Heart left ventricle (tissue), 13 donors: ENCODE results near the gene SUMF1.

Experiments
- POLR2A ChIP-seq, 2 donors: fragments of 450-650 bp; IDR thresholded peaks; one replicate each; pipeline ENCODE4 v1.6.1; 2017; ENCODE audit warnings: antibody characterized with exemption in 2 of 2, mild to moderate bottlenecking in 2 of 2, moderate library complexity in 2 of 2
- TF ChIP-seq, protein P1 (sequence below), 12 donors: fragments of 200-600 bp; sonication (generic) in 4 of 12; IDR thresholded peaks; one replicate each; pipeline versions ENCODE4 v1.5.0 to v1.8.0; 2018 to 2022; ENCODE audit warnings: antibody characterized with exemption in 12 of 12, mild to moderate bottlenecking in 5 of 12
- donor health status: ischemic (EF 13 %, LVEDD 7.1; RV severe dilation, severe dysfunction).
- donor health status: DM: no; HTN: yes; CAD: no.
- donor health status: DM: no; HTN: no; CAD: no.
- donor health status: ischemic (EF 25% LVEDD 6.9; RV normal size, moderate dysfunction).
- donor health status: ischemic (EF 25% LVEDD 5.7; RV mildly dilated, moderate dysfunction).
- donor health status: ischemic (EF 35%, LVEDD 5.7; RV mildly dilated, moderate dysfunction).
- donor health status: nonischemic (EF 11% LVEDD 7.7; RV severe dilation, severe dysfunction).
- donor health status: DM: yes; HTN: yes; CAD: no.
- donor health status: PGD.
- donor health status: ischemic (EF 29% LVEDD 5.4; RV normal size, mild dysfunction).
- donor health status: nonischemic (EF 23%, LVEDD 6.1; RV moderate dilation, normal function).

DNA sequence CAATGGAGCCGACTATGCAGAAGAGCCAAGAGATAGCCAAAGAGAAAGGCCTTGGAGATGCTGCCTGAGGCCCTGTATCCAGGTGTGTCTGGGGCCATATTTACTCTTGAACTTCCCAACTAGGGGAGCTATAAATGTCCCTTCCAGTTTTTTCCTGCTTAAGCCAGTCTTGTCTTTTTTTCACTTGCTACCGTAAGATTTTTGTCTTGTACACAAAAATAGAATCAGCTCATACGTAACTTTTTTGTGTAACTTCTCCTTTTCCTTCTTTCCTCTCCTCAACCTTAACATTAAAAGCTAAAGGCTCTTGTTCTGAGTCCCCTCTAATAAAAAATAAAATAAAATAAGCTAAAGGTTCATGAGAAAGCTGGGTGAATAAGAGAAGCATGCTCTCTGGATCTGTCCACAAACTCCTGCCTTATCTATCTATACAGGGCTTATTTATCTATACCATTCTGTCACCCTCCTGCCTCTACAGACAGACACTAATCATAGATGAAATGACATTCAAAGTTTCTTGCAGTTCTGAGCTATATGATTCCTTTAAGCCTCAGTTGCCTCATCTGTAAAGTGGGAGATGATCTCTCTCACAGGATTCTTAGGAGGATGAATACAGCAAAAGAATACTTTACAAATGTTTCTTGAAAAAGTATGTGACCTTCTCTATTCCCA, 4.6 kb downstream of the SUMF1 start:
- TF ChIP-seq, protein P1, sequence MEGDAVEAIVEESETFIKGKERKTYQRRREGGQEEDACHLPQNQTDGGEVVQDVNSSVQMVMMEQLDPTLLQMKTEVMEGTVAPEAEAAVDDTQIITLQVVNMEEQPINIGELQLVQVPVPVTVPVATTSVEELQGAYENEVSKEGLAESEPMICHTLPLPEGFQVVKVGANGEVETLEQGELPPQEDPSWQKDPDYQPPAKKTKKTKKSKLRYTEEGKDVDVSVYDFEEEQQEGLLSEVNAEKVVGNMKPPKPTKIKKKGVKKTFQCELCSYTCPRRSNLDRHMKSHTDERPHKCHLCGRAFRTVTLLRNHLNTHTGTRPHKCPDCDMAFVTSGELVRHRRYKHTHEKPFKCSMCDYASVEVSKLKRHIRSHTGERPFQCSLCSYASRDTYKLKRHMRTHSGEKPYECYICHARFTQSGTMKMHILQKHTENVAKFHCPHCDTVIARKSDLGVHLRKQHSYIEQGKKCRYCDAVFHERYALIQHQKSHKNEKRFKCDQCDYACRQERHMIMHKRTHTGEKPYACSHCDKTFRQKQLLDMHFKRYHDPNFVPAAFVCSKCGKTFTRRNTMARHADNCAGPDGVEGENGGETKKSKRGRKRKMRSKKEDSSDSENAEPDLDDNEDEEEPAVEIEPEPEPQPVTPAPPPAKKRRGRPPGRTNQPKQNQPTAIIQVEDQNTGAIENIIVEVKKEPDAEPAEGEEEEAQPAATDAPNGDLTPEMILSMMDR (IDR thresholded peaks at IDR 0.05) = no peak
- no peak for TF ChIP-seq POLR2A (IDR thresholded peaks at IDR 0.05)
